NCI-H2171 treated with DMSO at 0.1 percent for 48 hours (cell line): Measurements from ENCODE around the gene SLK.

ENCODE experiments used
- DNase-seq: peaks from one replicate; lab custom pipeline; 2025; lab: John Stamatoyannopoulos, UW

SLK gene

DNA sequence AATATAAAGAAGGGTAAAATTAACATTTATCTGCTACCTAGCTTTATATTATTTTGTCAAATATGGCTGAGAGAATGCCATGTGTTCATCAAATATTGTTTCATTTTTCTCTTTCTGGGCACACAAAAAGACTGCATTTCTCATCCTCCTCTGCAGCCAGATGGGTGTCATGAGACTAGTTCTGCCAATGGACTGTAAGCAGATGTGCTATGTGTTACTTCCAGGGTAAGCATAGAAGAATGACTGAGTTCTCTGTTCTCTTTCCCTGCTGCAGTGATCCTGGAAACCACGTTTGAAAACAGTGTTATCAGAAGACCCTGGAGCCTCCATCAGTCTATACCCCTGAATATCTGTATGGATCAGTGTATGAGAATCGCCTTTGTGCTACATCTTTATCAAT is 24.1 kb upstream of the SLK start:
- DNase-seq = no peak

- no peak for DNase-seq
These were observed 19.0 kb upstream of the SLK start for GRCh38 chr10:103947799-103948516.

- DNase-seq = no peak
These were observed 17.2 kb upstream of the SLK start for GRCh38 chr10:103949728-103950127.

DNA sequence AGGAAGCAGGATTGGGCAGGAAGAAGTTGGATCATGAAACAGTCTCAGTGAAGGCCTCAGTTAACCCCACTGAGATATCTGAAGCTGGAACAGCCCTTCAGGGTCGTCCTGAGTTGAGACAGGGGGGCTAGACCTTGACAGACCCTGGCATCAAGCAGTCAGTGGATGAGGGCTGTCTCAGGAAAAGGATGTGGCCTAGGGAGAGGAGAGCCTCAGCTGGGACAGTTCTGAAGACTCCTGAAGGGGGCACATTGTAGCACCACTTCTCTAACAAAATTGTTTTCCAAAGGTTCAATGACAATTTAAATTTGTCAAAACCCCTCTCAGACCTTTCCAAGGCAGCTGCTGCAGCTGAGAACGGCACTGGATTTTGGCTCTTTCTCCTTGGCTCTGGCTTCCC is 15.8 kb upstream of the SLK start:
- no peak for DNase-seq

DNA sequence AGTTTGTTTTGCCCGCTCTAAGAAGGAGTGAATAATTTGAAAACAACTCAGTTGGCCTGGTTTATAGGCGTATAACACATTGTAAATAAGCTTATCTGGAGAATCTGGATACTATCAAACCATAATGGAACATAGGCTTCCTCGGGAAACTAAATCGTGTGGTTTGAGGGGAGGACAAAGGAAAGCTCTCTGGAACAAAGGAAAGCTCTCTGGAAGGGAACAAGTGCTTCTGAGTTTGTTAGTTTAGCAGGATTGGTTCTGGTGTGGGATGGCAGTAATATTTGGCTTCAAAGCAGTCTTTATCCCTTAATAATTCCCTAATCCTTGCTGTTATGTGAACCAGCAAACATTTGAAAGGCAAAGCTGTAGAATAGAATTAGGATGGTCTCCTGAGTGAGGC is 15.0 kb upstream of the SLK start:
- no peak for DNase-seq

DNA sequence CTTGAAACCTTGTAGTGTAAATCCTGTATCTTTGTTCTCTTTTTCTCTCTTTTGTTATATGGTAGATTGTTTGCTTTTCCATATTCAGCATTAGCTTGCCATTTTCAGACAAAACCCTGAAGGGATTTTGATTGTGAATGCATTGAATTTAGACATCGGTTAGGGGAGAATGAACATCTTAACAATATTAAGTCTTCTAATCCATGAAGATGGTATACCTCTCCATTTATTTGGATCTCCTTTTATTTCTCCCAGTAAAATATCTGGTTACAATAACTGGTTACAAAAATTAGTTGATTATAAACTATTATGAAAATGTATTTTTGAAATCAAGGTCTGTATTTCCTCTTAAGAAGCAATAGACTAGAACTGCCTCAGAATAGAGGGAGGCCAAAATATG is 12.4 kb upstream of the SLK start:
- DNase-seq = no peak

- DNase-seq = no peak
These were observed 7.9 kb upstream of the SLK start for GRCh38 chr10:103958996-103959395.

DNA sequence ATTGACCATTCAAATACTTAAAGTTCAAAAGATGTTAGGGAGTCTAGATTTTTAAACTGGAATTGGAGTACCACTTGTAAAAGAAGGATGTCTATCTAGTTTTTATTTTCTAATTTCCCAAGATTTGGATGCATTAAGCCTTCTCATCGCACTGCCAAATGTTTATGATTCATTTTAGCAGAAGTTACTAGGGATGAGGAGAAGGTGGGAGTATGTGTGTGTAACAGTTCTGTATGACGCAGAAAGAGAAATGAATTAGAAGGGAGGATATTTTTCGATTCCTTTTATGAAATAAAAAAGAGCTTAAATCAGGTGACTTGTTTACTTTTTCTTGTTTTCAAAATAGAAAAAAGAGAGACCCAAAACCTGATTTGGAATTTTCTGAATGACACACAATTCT is 6.8 kb upstream of the SLK start:
- DNase-seq = no peak

- peak; percentile 10 for DNase-seq
These were observed 620 bp downstream of the SLK start for GRCh38 chr10:103967448-103968071.

DNA sequence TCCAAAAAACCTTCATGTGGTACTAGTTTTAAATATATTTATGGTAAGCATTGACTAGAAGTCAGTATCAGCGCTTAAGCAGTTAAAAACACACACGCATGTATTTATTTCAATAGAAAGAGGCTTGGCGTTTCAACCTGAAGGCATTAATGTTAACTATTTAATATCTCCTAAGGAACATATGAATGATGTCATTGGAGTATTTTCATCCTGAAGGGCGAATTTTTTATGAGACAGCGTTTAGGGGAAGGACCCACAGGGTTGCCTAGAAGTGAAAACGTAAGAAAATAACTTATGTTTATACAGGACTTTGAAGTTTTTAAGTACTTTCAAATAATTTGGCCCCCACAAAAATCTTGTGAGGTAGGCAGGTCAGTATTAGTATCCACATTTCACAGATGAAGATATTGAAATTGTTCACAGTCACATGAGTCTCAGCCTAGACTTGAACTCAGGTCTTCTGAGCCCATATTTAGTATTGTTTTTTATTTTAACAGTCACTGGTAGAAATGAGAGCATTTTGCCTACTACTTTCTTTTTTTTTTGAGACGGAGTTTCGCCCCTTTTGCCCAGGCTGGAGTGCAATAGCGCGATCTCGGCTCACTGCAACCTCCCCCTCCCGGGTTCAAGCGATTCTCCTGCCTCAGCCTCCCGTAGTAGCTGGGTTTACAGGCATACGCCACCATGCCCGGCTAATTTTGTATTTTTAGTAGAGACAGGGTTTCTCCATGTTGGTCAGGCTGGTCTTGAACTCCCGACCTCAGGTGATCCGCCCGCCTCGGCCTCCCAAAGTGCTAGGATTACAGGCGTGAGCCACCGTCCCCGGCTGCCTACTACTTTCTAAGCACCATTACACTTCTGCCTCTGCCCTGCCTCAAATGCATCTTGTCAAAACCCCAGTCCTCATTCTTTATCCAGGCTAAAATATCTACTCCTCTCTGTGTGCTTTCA is 1.8 kb downstream of the SLK start:
- DNase-seq = no peak

DNA sequence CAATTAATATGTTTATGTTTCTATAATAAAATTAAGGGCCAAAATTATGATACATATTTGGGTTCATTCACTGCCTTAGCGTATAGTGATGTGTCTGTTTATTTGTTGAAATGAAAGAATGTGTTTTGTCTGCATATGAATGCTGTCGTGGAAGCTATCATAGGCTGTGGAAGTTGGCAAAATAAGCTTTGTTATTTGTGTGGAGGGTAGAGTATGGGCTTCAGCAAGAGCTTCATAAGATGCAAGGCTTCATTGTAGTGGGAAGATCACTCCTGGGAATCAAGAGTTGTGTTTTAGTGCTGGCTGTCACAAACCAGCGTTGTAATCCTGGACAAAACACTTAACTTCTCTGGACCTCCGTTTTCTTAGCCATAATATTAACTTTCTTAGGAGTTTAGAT is 2.5 kb downstream of the SLK start:
- DNase-seq = no peak

GRCh38 chr10:103969857-103970627 is 3.1 kb downstream of the SLK start:
- no peak for DNase-seq

DNA sequence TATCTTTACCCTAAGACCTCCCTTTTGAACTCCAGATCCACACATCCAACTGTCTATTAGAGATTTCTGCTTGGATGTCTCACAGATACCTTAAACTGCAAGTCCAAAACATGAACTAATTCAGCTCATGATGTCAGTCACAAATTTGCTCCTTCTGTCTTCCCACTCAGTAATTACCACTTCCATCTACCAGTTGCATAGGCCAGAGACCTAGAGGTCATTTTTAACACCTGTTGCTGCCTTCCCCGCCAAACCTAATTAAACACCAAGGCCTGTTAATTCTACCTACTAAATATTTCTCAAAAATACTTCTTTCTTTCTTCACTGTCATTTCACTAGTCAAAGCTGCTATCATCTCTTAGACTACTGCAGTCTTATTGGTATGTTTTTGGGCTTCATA is 8.2 kb downstream of the SLK start:
- no peak for DNase-seq

- DNase-seq = no peak
These were observed 10.3 kb downstream of the SLK start for GRCh38 chr10:103977204-103977603.

DNA sequence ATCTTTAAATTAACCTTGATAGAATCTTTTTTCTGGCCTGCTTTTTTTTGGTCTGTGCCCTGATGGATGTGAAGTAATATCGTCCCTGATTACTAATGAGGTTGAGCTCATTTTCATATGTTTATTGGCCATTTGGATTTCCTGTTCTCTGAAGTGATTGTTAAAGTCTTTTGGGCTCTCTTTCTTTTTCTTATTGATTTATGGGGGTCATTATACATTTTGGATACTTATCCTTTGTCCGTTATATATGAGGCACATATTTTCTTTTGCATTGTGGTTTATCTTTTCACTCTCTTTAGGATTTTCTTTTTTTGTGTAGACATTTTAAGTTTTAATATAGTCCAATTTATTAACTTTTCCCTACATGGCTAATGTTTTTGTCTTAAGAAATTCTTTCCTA is 12.6 kb downstream of the SLK start:
- no peak for DNase-seq

DNA sequence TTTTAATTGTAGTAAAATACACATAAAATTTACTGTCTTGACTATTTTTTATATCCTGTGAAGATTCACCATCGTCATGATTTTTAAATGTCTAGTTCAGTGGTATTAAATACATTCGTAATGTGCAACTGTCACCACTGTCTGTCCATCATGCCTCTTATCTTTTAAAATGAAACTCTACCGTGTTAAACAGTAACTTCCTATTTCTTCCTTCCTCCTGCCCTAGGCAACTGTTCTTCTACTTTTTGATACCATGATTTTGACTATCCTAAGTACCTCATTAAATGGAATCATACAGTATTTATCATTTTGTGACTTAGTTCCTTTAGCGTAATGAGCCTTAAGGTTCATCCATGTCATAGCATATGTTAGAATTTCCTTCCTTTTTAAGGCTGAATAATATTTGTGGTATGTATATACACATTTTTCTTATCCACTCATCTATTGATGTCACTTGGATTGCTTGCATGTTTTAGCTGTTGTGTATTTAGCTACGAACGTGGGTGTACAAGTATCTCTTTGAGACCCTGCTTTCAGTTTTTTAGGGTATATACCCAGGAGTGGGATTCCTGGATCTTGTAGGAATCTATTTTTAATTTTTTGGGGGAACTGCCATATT is 13.5 kb downstream of the SLK start:
- no peak for DNase-seq

GRCh38 chr10:103982639-103983038 is 15.7 kb downstream of the SLK start:
- DNase-seq = no peak

- DNase-seq = no peak
These were observed 16.5 kb downstream of the SLK start for GRCh38 chr10:103983367-103983911.

DNA sequence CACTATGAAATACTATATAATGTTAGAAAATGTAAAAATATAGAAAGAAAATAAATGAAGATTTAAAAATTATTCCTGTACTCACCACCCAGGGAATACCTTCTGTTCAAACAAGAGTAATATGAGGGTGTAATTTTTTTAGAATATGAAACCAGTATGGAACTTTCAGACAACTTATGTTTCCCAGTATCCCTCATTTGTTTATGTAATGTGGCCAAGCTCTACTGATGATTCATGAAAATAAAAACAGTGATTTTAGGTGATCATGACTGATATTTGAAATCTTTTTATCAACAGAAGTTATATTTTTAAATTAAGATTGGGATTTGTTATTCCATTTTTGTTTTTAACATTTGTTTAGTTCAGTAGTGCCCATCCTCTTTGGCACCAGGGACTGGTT is 18.8 kb downstream of the SLK start:
- DNase-seq = no peak

GRCh38 chr10:103986360-103986759 is 19.4 kb downstream of the SLK start:
- DNase-seq = no peak

DNA sequence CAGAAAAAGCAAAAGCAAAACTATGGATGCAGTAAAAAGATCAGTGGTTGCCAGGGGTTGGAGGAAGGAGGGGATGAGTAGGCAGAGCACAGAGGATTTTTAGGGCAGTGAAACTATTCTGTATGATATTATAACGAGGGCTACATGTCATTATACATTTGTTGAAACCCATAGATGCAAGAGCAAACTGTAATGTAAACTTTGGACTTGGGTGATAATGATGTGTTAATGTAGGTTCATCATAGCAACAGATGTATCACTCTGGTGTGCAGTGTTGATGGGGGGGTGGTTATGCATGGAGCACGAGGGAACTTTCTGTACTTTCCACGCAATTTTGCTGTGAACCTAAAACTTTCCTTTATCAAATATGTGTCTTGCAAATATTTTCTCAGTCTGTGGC is 23.2 kb downstream of the SLK start:
- DNase-seq = no peak
